Effector CD4-positive, alpha-beta T cell (primary cell): ENCODE measurements around the gene PALD1.
"Not testable (repeated sequence)": the region's sequence is repeated elsewhere in the genome, so short reads cannot be mapped to it uniquely, and the experiment has no call there.

Source experiments
- DNase-seq: peaks from one replicate; pipeline ENCODE4 v3.0.0-alpha.2; 2020

PALD1 gene

GRCh38 chr10:70482982-70483760 lies 4.6 kb downstream of the PALD1 start:
- DNase-seq, result no peak

- DNase-seq, result not testable (repeated sequence)
Observed at GRCh38 chr10:70483872-70484271, 5.3 kb downstream of the PALD1 start.

- no peak for DNase-seq
Observed at GRCh38 chr10:70487824-70488223, 9.3 kb downstream of the PALD1 start.

- DNase-seq, result no peak
Observed at GRCh38 chr10:70490142-70490541, 11.6 kb downstream of the PALD1 start.

GRCh38 chr10:70491614-70492013 lies 13.0 kb downstream of the PALD1 start:
- DNase-seq, result no peak

- DNase-seq, result no peak
Observed at GRCh38 chr10:70492786-70493659, 14.5 kb downstream of the PALD1 start.

GRCh38 chr10:70493660-70494234 lies 15.2 kb downstream of the PALD1 start:
- DNase-seq, result no peak

GRCh38 chr10:70494536-70494935 lies 16.0 kb downstream of the PALD1 start:
- no peak for DNase-seq

GRCh38 chr10:70494966-70495365 lies 16.4 kb downstream of the PALD1 start:
- no peak for DNase-seq

- DNase-seq, result no peak
Observed at GRCh38 chr10:70495691-70496261, 17.2 kb downstream of the PALD1 start.

GRCh38 chr10:70496341-70497119 lies 18.0 kb downstream of the PALD1 start:
- no peak for DNase-seq

GRCh38 chr10:70497120-70497545 lies 18.6 kb downstream of the PALD1 start:
- no peak for DNase-seq

GRCh38 chr10:70498970-70499835 lies 20.6 kb downstream of the PALD1 start:
- DNase-seq, result no peak

- DNase-seq, result no peak
Observed at GRCh38 chr10:70499836-70500167, 21.2 kb downstream of the PALD1 start.

- DNase-seq, result no peak
Observed at GRCh38 chr10:70500368-70500767, 21.8 kb downstream of the PALD1 start.

- no peak for DNase-seq
Observed at GRCh38 chr10:70500812-70501301, 22.3 kb downstream of the PALD1 start.

GRCh38 chr10:70502406-70502805 lies 23.8 kb downstream of the PALD1 start:
- no peak for DNase-seq

GRCh38 chr10:70503776-70504175 lies 25.2 kb downstream of the PALD1 start:
- DNase-seq, result no peak

GRCh38 chr10:70504521-70505358 lies 26.2 kb downstream of the PALD1 start:
- DNase-seq, result no peak

GRCh38 chr10:70505908-70506307 lies 27.3 kb downstream of the PALD1 start:
- no peak for DNase-seq
